CD4-positive, alpha-beta T cell (primary cell): ENCODE data around the gene BTBD17. TPM values are rescaled to one million over a fixed set of nuclear protein-coding genes. Genes with fewer than 3 reads are reported as not detected.

ENCODE experiments used
- ATAC-seq: fragments of 200-7000 bp; cut with Tn5 transposase; one replicate; pipeline ENCODE4 v1.10.0; 2022; ENCODE audit warnings: mild to moderate bottlenecking; ENCODE audit not compliant: poor library complexity
- CTCF ChIA-PET: fragments of 350-600 bp; sonication (Branson Sonifier 250); formaldehyde crosslinking; loops from one replicate; lab custom pipeline; 2021; ENCODE audit warnings: antibody characterized with exemption, inconsistent platforms; lab: Charles Lee
- POLR2A ChIA-PET: fragments of 350-600 bp; sonication (Branson Sonifier 250); formaldehyde crosslinking; loops from one replicate; lab custom pipeline; 2021; ENCODE audit warnings: antibody characterized with exemption, inconsistent platforms; lab: Charles Lee
- DNase-seq, 14 experiments: peaks; one replicate each; pipeline ENCODE4 v3.0.0-alpha.2; 2013 to 2020; ENCODE audit warnings: mixed read lengths in 2 of 14
- H3K27ac ChIP-seq, 2 donors: one replicate each; pipeline versions ENCODE4 v1.5.1 to v1.7.0; 2013; ENCODE audit warnings: low read length in 2 of 2, low read depth in 1 of 2, mild to moderate bottlenecking in 1 of 2
- H3K27me3 ChIP-seq, 2 experiments: 1 replicate in 1 of 2; 2 replicates in 1 of 2; pipeline versions ENCODE4 v1.6.1 to v1.7.0; 2013; ENCODE audit warnings: low read length in 2 of 2, control low read depth in 1 of 2, mild to moderate bottlenecking in 1 of 2, moderate library complexity in 1 of 2; ENCODE audit not compliant: insufficient read depth in 2 of 2, control insufficient read depth in 1 of 2
- H3K36me3 ChIP-seq: one replicate; pipeline ENCODE4 v1.6.1; 2013; ENCODE audit warnings: low read length, control low read depth; ENCODE audit not compliant: insufficient read depth
- H3K4me1 ChIP-seq: one replicate; pipeline ENCODE4 v1.6.1; 2013; ENCODE audit warnings: low read length, control low read depth; ENCODE audit not compliant: insufficient read depth
- H3K4me3 ChIP-seq: one replicate; pipeline ENCODE4 v1.5.1; 2013; ENCODE audit warnings: mild to moderate bottlenecking, low read length, moderate library complexity
- H3K9me3 ChIP-seq, 2 experiments: 1 replicate in 1 of 2; 2 replicates in 1 of 2; pipeline versions ENCODE4 v1.6.1 to v1.7.0; 2013; ENCODE audit warnings: low read length in 2 of 2, mild to moderate bottlenecking in 2 of 2, control low read depth in 1 of 2, moderate library complexity in 1 of 2; ENCODE audit not compliant: control insufficient read depth in 1 of 2, insufficient read depth in 1 of 2
- H3K27ac Mint-ChIP-seq: one replicate; pipeline ENCODE4 v1.8.0; 2020; ENCODE audit warnings: mixed read lengths
- H3K27me3 Mint-ChIP-seq: one replicate; pipeline ENCODE4 v1.8.0; 2021; ENCODE audit warnings: mixed read lengths
- H3K36me3 Mint-ChIP-seq: one replicate; pipeline ENCODE4 v1.8.0; 2021; ENCODE audit warnings: low read depth, mixed read lengths
- H3K4me1 Mint-ChIP-seq: one replicate; pipeline ENCODE4 v1.8.0; 2021; ENCODE audit warnings: low read depth, mixed read lengths
- H3K4me3 Mint-ChIP-seq: one replicate; pipeline ENCODE4 v1.8.0; 2020; ENCODE audit warnings: mild to moderate bottlenecking, mixed read lengths
- H3K9me3 Mint-ChIP-seq: one replicate; pipeline ENCODE4 v1.8.0; 2020; ENCODE audit warnings: mixed read lengths
- intact Hi-C, 2 experiments: fragments of 100-400 bp; cut with DNase I in 1 of 2; cut with micrococcal nuclease in 1 of 2; formaldehyde crosslinking; loops; one replicate each; pipeline versions ENCODE4 v1.15.1 to v1.9.0; 2023 to 2025; cut with DNase I, micrococcal nuclease
- total RNA-seq, 174 experiments: library from RNA in 2 of 174; stranded (reverse) in 2 of 174; gene quantifications; one replicate each; pipeline ENCODE4 v1.2.3 and lab custom pipeline; 2021 to 2026
- TF ChIP-seq, protein P1 (sequence below): fragments of 200-600 bp; IDR thresholded peaks from one replicate; pipeline ENCODE4 v1.8.0; 2022; ENCODE audit warnings: antibody characterized with exemption, mild to moderate bottlenecking

The BTBD17 gene
- total RNA-seq, 2 experiments from 2014 or later, result not detected

- no peaks in the 10 kb centered on the region for H3K36me3 ChIP-seq
- no peak overlapping the region for H3K4me3 ChIP-seq
- no peaks in the 10 kb centered on the region for H3K36me3 Mint-ChIP-seq
- no peak overlapping the region for H3K27ac ChIP-seq
- ATAC-seq (no peak), DNase-seq (no peak)
- no peaks in the 10 kb centered on the region for H3K9me3 Mint-ChIP-seq
- H3K9me3 ChIP-seq, result no peaks in the 10 kb centered on the region
- no peaks in the 10 kb centered on the region for H3K4me1 ChIP-seq
- no peak overlapping the region for H3K27ac Mint-ChIP-seq
- TF ChIP-seq, protein P1, sequence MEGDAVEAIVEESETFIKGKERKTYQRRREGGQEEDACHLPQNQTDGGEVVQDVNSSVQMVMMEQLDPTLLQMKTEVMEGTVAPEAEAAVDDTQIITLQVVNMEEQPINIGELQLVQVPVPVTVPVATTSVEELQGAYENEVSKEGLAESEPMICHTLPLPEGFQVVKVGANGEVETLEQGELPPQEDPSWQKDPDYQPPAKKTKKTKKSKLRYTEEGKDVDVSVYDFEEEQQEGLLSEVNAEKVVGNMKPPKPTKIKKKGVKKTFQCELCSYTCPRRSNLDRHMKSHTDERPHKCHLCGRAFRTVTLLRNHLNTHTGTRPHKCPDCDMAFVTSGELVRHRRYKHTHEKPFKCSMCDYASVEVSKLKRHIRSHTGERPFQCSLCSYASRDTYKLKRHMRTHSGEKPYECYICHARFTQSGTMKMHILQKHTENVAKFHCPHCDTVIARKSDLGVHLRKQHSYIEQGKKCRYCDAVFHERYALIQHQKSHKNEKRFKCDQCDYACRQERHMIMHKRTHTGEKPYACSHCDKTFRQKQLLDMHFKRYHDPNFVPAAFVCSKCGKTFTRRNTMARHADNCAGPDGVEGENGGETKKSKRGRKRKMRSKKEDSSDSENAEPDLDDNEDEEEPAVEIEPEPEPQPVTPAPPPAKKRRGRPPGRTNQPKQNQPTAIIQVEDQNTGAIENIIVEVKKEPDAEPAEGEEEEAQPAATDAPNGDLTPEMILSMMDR, result no peak
- intact Hi-C loops, result no loop called here
- ChIA-PET POLR2A (no interaction called here), CTCF (interaction anchor here (0.6 kb wide), 1 partner anchor 311 kb away, joined by 4 read pairs; no protein-coding TSS in a partner anchor)
- H3K27me3 Mint-ChIP-seq, result no peaks in the 10 kb centered on the region
- no peaks in the 10 kb centered on the region for H3K4me1 Mint-ChIP-seq
- no peak overlapping the region for H3K4me3 Mint-ChIP-seq
- H3K27me3 ChIP-seq, result no peaks in the 10 kb centered on the region
Observed at GRCh38 chr17:74390680-74391653, 29.3 kb upstream of the BTBD17 start.

DNA sequence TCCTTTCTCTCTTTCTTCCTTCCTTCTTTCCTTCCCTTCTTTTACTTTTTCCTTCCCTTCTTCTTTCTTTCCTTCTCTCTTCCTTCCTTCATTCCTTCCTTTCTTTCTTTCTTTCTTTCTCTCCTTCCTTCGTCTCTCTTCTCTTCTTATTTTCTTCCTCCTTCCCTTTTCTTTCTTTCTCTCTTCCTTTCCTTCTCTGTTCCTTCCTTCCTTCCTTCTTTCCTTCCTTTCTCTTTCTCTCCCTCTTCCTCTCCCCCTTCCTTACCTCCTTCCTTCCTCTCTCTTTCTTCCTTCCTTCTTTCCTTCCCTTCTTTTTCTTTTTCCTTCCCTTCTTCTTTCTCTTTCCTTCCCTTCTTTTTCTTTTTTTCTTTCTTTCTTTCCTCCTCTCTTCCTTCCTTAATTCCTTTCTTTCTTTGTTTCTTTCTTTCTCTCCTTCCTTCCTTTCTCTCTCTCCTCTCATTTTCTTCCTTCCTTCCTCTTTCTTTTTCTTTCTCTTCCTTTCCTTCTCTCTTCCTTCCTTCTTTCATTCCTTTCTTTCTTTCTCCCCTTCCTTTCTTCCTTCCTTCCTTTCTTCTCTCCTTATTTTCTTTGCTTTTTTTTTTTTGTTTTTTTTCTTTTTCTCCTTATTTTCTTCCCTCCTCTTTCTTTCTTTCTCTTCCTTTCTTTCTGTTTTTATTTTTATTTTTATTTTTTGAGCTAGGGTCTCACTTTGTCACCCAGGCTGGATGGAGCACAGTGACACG is 28.4 kb upstream of the BTBD17 start:
- intact Hi-C loops, result no loop called here
- no peak overlapping the region for H3K27ac Mint-ChIP-seq
- POLR2A ChIA-PET, result no interaction called here

GRCh38 chr17:74389084-74389753 is 27.6 kb upstream of the BTBD17 start:
- Histone ChIP-seq H3K36me3 (no peaks in the 10 kb centered on the region), H3K9me3 (no peaks in the 10 kb centered on the region), H3K27ac (no peak overlapping the region), H3K4me3 (no peak overlapping the region), H3K4me1 (no peaks in the 10 kb centered on the region), H3K27me3 (no peaks in the 10 kb centered on the region)
- TF ChIP-seq, protein P1, result no peak
- DNase-seq, result no peak
- H3K4me1 Mint-ChIP-seq, result no peaks in the 10 kb centered on the region
- H3K4me3 Mint-ChIP-seq, result no peak overlapping the region
- POLR2A ChIA-PET, result no interaction called here
- ATAC-seq, result no peak
- no peaks in the 10 kb centered on the region for H3K9me3 Mint-ChIP-seq
- H3K27ac Mint-ChIP-seq, result no peak overlapping the region
- no peaks in the 10 kb centered on the region for H3K27me3 Mint-ChIP-seq
- intact Hi-C loops, result no loop called here
- H3K36me3 Mint-ChIP-seq, result no peaks in the 10 kb centered on the region
- CTCF ChIA-PET, result no interaction called here

More for the DNA sequence above, 28.4 kb upstream of the BTBD17 start:
- Histone ChIP-seq H3K36me3 (no peaks in the 10 kb centered on the region), H3K4me1 (no peaks in the 10 kb centered on the region), H3K27ac (no peak overlapping the region), H3K27me3 (no peaks in the 10 kb centered on the region), H3K9me3 (no peaks in the 10 kb centered on the region), H3K4me3 (no peak overlapping the region)
- ATAC-seq, result no peak
- H3K36me3 Mint-ChIP-seq, result no peaks in the 10 kb centered on the region
- no peak for DNase-seq
- no peaks in the 10 kb centered on the region for H3K27me3 Mint-ChIP-seq
- H3K4me1 Mint-ChIP-seq, result no peaks in the 10 kb centered on the region
- TF ChIP-seq, protein P1, result peak; percentile 11
- H3K4me3 Mint-ChIP-seq, result no peak overlapping the region
- CTCF ChIA-PET, result no interaction called here
- H3K9me3 Mint-ChIP-seq, result no peaks in the 10 kb centered on the region
